Lung microvascular endothelial cell (primary cell): Measurements from ENCODE around the gene TAS1R2. TPM values are rescaled to one million over a fixed set of nuclear protein-coding genes. Genes with fewer than 3 reads are reported as not detected.

Experiments used
- DNase-seq, 2 donors: peaks; one replicate each; pipeline versions ENCODE4 v3.0.0 to v3.0.0-alpha.2; 2010; ENCODE audit warnings: low read depth in 2 of 2
- total RNA-seq: library from RNA; depleted of rRNA; stranded (reverse); fragments of >200 nt; gene quantifications from 2 replicates; pipeline ENCODE4 v1.2.1, GENCODE V29; 2014

The TAS1R2 gene
- total RNA-seq, 1 donor from 2014 or later = not detected

GRCh38 chr1:18803151-18803791 lies 56.2 kb downstream of the TAS1R2 start:
- DNase-seq = no peak

GRCh38 chr1:18802231-18802630 lies 57.2 kb downstream of the TAS1R2 start:
- DNase-seq = no peak

GRCh38 chr1:18800258-18800657 lies 59.2 kb downstream of the TAS1R2 start:
- DNase-seq = no peak

GRCh38 chr1:18799454-18799853 lies 60.0 kb downstream of the TAS1R2 start:
- no peak for DNase-seq

GRCh38 chr1:18798946-18799345 lies 60.5 kb downstream of the TAS1R2 start:
- DNase-seq = no peak

- no peak for DNase-seq
Measured at GRCh38 chr1:18798533-18798932, 60.9 kb downstream of the TAS1R2 start.

GRCh38 chr1:18796950-18797349 lies 62.5 kb downstream of the TAS1R2 start:
- DNase-seq = no peak

GRCh38 chr1:18795002-18795689 lies 64.3 kb downstream of the TAS1R2 start:
- DNase-seq = no peak

GRCh38 chr1:18794561-18794960 lies 64.9 kb downstream of the TAS1R2 start:
- DNase-seq = no peak

GRCh38 chr1:18794051-18794450 lies 65.4 kb downstream of the TAS1R2 start:
- DNase-seq = no peak

GRCh38 chr1:18793164-18793563 lies 66.3 kb downstream of the TAS1R2 start:
- no peak for DNase-seq

GRCh38 chr1:18792747-18793146 lies 66.7 kb downstream of the TAS1R2 start:
- DNase-seq = no peak

Other genes with a start within 250 kb of the TAS1R2 start
- not detected in 2 replicates for gene PAX7, start 228.8 kb downstream of the TAS1R2 start, total RNA-seq
- gene ALDH4A1, start 42.9 kb upstream of the TAS1R2 start, total RNA-seq = 11.8 and 14.7 TPM in 2 replicates
- gene IFFO2, start 97.0 kb upstream of the TAS1R2 start, total RNA-seq = 4.6 and 7.4 TPM in 2 replicates